ENCODE results near the gene GALNTL6.

Gene GALNTL6

GRCh38 chr4:172124656-172125308 lies 311.6 kb downstream of the GALNTL6 start:
- no peak for DNase-seq (ENCODE audit: low read depth)

GRCh38 chr4:172125443-172125842 lies 312.2 kb downstream of the GALNTL6 start:
- DNase-seq (ENCODE audit: low read depth): no peak

- no peak for DNase-seq (ENCODE audit: low read depth)
Observed at GRCh38 chr4:172127168-172127567, 314.0 kb downstream of the GALNTL6 start.

- DNase-seq (ENCODE audit: low read depth): no peak
Observed at GRCh38 chr4:172129593-172129992, 316.4 kb downstream of the GALNTL6 start.

GRCh38 chr4:172134521-172134920 lies 321.3 kb downstream of the GALNTL6 start:
- no peak for DNase-seq (ENCODE audit: low read depth)

GRCh38 chr4:172141025-172141424 lies 327.8 kb downstream of the GALNTL6 start:
- DNase-seq (ENCODE audit: low read depth): no peak

GRCh38 chr4:172142281-172142741 lies 329.1 kb downstream of the GALNTL6 start:
- DNase-seq (ENCODE audit: low read depth): no peak

GRCh38 chr4:172143605-172144314 lies 330.6 kb downstream of the GALNTL6 start:
- DNase-seq (ENCODE audit: low read depth): no peak

- no peak for DNase-seq (ENCODE audit: low read depth)
Observed at GRCh38 chr4:172147687-172148086, 334.5 kb downstream of the GALNTL6 start.

GRCh38 chr4:172149329-172149728 lies 336.1 kb downstream of the GALNTL6 start:
- no peak for DNase-seq (ENCODE audit: low read depth)

- no peak for DNase-seq (ENCODE audit: low read depth)
Observed at GRCh38 chr4:172152284-172152683, 339.1 kb downstream of the GALNTL6 start.

- no peak for DNase-seq (ENCODE audit: low read depth)
Observed at GRCh38 chr4:172153719-172154118, 340.5 kb downstream of the GALNTL6 start.

- DNase-seq (ENCODE audit: low read depth): no peak
Observed at GRCh38 chr4:172155838-172156345, 342.7 kb downstream of the GALNTL6 start.

GRCh38 chr4:172157946-172158345 lies 344.7 kb downstream of the GALNTL6 start:
- DNase-seq (ENCODE audit: low read depth): no peak

GRCh38 chr4:172163215-172163614 lies 350.0 kb downstream of the GALNTL6 start:
- no peak for DNase-seq (ENCODE audit: low read depth)

GRCh38 chr4:172168888-172169287 lies 355.7 kb downstream of the GALNTL6 start:
- DNase-seq (ENCODE audit: low read depth): no peak

- no peak for DNase-seq (ENCODE audit: low read depth)
Observed at GRCh38 chr4:172169871-172170270, 356.7 kb downstream of the GALNTL6 start.

GRCh38 chr4:172173206-172173605 lies 360.0 kb downstream of the GALNTL6 start:
- no peak for DNase-seq (ENCODE audit: low read depth)

GRCh38 chr4:172177382-172177781 lies 364.2 kb downstream of the GALNTL6 start:
- no peak for DNase-seq (ENCODE audit: low read depth)

- DNase-seq (ENCODE audit: low read depth): no peak
Observed at GRCh38 chr4:172188248-172188988, 375.2 kb downstream of the GALNTL6 start.

GRCh38 chr4:172202480-172203076 lies 389.4 kb downstream of the GALNTL6 start:
- no peak for DNase-seq (ENCODE audit: low read depth)

- no peak for DNase-seq (ENCODE audit: low read depth)
Observed at GRCh38 chr4:172207258-172207657, 394.1 kb downstream of the GALNTL6 start.
